Vagina (tissue), 2 donors: ENCODE data around the gene LASP1NB.

Experiments used
- POLR2A ChIP-seq, 2 donors: fragments of 450-650 bp; IDR thresholded peaks; one replicate each; pipeline ENCODE4 v1.6.1; 2017; ENCODE audit warnings: antibody characterized with exemption in 2 of 2, mild to moderate bottlenecking in 2 of 2, moderate library complexity in 2 of 2
- POLR2AphosphoS5 ChIP-seq, 2 donors: sonication (generic); formaldehyde crosslinking; IDR thresholded peaks; one replicate each; pipeline ENCODE4 v1.9.0; 2017; ENCODE audit warnings: antibody characterized with exemption in 2 of 2, mild to moderate bottlenecking in 2 of 2, low read depth in 1 of 2; ENCODE audit not compliant: insufficient read depth in 1 of 2
- TF ChIP-seq, protein P1 (sequence below), 3 experiments: fragments of 450-650 bp in 2 of 3; fragments of 200-600 bp in 1 of 3; sonication (generic) in 1 of 3; IDR thresholded peaks; one replicate each; pipeline ENCODE4 v1.5.1; 2017 to 2019; ENCODE audit warnings: antibody characterized with exemption in 3 of 3, mild to moderate bottlenecking in 2 of 3, moderate library complexity in 2 of 3

- TF ChIP-seq, protein P1, sequence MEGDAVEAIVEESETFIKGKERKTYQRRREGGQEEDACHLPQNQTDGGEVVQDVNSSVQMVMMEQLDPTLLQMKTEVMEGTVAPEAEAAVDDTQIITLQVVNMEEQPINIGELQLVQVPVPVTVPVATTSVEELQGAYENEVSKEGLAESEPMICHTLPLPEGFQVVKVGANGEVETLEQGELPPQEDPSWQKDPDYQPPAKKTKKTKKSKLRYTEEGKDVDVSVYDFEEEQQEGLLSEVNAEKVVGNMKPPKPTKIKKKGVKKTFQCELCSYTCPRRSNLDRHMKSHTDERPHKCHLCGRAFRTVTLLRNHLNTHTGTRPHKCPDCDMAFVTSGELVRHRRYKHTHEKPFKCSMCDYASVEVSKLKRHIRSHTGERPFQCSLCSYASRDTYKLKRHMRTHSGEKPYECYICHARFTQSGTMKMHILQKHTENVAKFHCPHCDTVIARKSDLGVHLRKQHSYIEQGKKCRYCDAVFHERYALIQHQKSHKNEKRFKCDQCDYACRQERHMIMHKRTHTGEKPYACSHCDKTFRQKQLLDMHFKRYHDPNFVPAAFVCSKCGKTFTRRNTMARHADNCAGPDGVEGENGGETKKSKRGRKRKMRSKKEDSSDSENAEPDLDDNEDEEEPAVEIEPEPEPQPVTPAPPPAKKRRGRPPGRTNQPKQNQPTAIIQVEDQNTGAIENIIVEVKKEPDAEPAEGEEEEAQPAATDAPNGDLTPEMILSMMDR (IDR thresholded peaks at IDR 0.05), result no peak
- TF ChIP-seq POLR2A (IDR thresholded peaks at IDR 0.05) (no peak), POLR2AphosphoS5 (IDR thresholded peaks at IDR 0.05; ENCODE audit: insufficient read depth in 1 of 2, low read depth in 1 of 2) (no peak)
Measured at GRCh38 chr17:38883592-38884526, 41.6 kb upstream of the LASP1NB start.
